ENCODE data around the gene AMPD3.

AMPD3 gene

DNA sequence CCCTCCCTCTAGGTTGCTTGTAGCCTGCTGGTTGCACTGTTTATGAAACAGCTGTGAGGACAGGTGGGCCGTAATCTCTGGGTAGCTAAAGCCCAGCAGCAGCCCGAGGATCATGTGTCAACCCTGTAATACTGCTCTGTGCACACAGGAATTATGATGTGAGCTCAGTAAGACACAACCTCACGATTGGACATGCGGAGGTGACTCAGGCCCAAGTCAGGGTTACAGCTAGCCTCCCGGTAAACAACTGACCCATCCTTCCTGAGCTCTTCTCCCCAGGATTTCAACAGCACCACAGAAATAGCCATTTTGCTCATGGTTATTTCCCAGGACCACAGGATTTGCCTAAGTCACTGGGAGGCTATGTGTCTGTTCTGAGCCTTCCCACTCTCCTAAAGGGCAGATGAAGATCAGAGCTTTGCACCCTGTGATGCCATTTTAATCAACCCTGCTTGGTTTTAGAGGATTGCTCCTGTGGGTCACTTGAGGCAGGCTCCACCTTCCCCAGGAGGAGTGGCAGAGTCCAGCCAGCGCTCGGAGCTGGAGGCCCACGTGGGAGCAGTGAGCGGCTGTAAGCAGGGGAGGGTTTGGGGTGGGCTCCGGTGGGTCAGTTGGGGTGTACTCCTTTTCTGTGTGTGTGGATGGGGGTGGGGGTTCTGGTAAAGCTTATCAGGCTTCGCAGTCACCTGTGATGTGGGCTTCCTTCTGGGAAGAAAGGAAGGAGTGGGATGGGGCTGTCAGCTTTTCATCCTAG, at the start of gene AMPD3:
TSS of gene AMPD3 (plus strand) at position 387 of the 754 bp plus-strand sequence. CDS start 6,256 bp downstream, outside the sequence.
- Histone ChIP-seq H3K9me3 (ENCODE audit: low read length) (peaks cover 12% of the 10 kb centered on the region), H3K27me3 (ENCODE audit: insufficient read depth, low read length) (peaks cover 44% of the 10 kb centered on the region), H3K36me3 (ENCODE audit: insufficient read depth, low read length) (no peaks in the 10 kb centered on the region), H2AFZ (ENCODE audit: low read depth, low read length) (no peak within 1 kb of the TSS), H3K4me3 (ENCODE audit: low read length) (peak within 1 kb of the TSS; percentile 25), H3K4me1 (ENCODE audit: insufficient read depth, low read length) (peaks cover 16% of the 10 kb centered on the region)

- Histone ChIP-seq H3K9me3 (ENCODE audit: low read length) (no peaks in the 10 kb centered on the region), H3K27me3 (ENCODE audit: insufficient read depth, low read length) (no peaks in the 10 kb centered on the region), H3K36me3 (ENCODE audit: insufficient read depth, low read length) (no peaks in the 10 kb centered on the region), H3K4me3 (ENCODE audit: low read length) (no peak overlapping the region), H3K4me1 (ENCODE audit: insufficient read depth, low read length) (no peaks in the 10 kb centered on the region), H2AFZ (ENCODE audit: low read depth, low read length) (no peak overlapping the region)
Observed at GRCh38 chr11:10405865-10406592, 49.0 kb upstream of the AMPD3 start.

- Histone ChIP-seq H3K4me1 (ENCODE audit: insufficient read depth, low read length) (no peaks in the 10 kb centered on the region), H3K9me3 (ENCODE audit: low read length) (no peaks in the 10 kb centered on the region), H3K4me3 (ENCODE audit: low read length) (no peak overlapping the region), H3K36me3 (ENCODE audit: insufficient read depth, low read length) (no peaks in the 10 kb centered on the region), H2AFZ (ENCODE audit: low read depth, low read length) (no peak overlapping the region), H3K27me3 (ENCODE audit: insufficient read depth, low read length) (no peaks in the 10 kb centered on the region)
Observed at GRCh38 chr11:10407055-10407454, 48.0 kb upstream of the AMPD3 start.

DNA sequence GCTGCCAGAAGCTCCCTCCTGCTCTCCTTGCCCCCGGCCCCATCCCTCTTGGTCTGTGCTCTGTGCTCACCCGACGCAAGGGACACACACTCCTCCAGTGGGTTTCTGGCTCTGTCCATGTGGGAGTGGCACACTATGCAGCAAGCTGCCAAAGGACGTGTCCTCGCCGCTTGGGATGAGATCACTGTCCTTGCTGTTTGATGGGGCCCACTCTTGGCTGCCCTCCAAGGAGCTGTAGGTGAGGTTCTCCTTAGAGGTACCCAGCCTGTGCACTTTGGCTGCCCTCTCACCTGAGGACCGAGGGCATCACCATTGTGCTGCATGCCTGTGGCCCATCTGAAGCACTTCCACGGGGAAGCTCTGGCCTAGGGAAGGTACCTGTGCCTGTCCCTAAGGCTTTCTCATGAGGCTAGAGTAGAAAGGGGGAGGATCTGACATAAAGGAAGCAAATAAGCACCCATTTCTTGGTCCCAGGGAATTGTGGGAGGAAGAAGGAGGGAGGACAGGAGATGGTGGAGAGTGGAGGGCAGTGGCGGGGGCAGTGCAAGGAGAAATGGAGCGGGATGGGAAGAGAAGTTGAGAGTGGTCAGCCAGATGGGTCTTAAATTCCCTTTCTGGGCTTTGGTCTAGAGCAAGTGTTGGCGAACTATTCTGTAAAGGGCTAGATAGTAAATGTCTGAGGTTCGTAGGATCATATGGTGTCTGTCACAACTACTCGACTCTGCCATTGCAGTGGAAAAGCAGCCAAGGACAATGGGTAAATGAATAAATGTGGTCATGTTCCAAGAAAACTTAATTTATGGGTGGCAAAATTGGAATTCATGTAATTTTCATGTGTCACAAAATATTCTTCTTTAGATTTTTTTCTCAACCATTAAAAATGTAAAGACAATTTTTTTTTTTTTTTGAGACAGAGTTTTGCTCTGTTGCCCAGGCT, 47.0 kb upstream of the AMPD3 start:
- Histone ChIP-seq H2AFZ (ENCODE audit: low read depth, low read length) (no peak overlapping the region), H3K4me1 (ENCODE audit: insufficient read depth, low read length) (no peaks in the 10 kb centered on the region), H3K27me3 (ENCODE audit: insufficient read depth, low read length) (no peaks in the 10 kb centered on the region), H3K9me3 (ENCODE audit: low read length) (no peaks in the 10 kb centered on the region), H3K36me3 (ENCODE audit: insufficient read depth, low read length) (no peaks in the 10 kb centered on the region), H3K4me3 (ENCODE audit: low read length) (no peak overlapping the region)

- H3K36me3 ChIP-seq (ENCODE audit: insufficient read depth, low read length): no peaks in the 10 kb centered on the region
- no peaks in the 10 kb centered on the region for H3K4me1 ChIP-seq (ENCODE audit: insufficient read depth, low read length)
- no peaks in the 10 kb centered on the region for H3K9me3 ChIP-seq (ENCODE audit: low read length)
- H2AFZ ChIP-seq (ENCODE audit: low read depth, low read length): no peak overlapping the region
- H3K4me3 ChIP-seq (ENCODE audit: low read length): no peak overlapping the region
- H3K27me3 ChIP-seq (ENCODE audit: insufficient read depth, low read length): no peaks in the 10 kb centered on the region
Observed at GRCh38 chr11:10409207-10409661, 45.8 kb upstream of the AMPD3 start.

DNA sequence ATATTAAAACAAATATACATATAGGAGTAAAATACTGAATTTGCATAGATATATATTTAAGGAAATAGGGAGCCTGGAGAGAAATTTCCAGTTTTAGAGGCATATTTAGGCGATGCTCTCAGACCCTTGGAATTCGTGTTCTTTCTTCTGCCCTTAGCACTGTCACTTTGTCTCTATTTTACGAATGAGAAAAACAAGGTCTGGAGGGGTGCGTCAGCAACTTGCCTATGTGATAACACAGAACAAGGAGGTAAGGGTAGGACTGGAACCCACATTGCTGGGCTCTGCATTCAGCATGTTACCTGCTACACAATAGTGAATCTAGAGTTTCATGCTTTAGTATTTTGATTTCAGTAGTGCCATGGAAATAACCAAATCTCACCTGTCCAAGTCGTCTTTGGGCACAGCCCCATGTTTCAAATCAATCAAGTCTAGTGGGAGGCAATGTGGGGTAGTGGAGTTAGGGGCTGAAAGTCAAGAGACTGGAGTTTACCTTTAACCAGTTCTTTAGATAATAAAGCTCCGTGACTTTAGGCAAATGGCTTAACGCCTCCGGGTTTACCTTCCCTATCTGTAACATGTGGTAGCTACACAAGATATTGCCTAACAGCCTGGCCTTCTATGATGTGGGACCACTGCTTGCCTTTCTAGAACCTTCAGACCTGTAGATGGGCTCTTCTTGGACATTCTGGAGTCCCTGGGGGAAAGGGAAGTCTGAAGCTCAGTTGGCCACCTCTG, 44.8 kb upstream of the AMPD3 start:
- Histone ChIP-seq H3K4me1 (ENCODE audit: insufficient read depth, low read length) (no peaks in the 10 kb centered on the region), H3K4me3 (ENCODE audit: low read length) (no peak overlapping the region), H3K9me3 (ENCODE audit: low read length) (no peaks in the 10 kb centered on the region), H3K36me3 (ENCODE audit: insufficient read depth, low read length) (no peaks in the 10 kb centered on the region), H2AFZ (ENCODE audit: low read depth, low read length) (no peak overlapping the region), H3K27me3 (ENCODE audit: insufficient read depth, low read length) (no peaks in the 10 kb centered on the region)

DNA sequence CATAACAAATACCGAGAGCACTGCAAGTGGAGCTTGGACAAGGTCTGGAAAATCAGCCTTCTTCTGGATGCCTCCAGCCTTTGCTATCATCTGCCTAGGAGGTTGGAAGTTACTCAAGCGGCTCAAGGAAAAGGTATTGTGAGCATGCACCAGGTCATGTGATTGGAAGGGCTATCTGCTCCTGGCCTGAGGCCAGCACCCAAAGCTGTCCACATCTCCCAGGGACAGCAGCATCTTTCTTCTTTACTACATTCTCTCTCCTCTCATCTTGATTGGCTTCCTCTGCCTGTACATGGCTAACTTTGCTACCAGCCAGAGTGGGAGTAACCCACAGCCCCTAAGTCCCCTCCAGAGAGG, 44.2 kb upstream of the AMPD3 start:
- Histone ChIP-seq H3K9me3 (ENCODE audit: low read length) (no peaks in the 10 kb centered on the region), H3K4me3 (ENCODE audit: low read length) (no peak overlapping the region), H3K36me3 (ENCODE audit: insufficient read depth, low read length) (no peaks in the 10 kb centered on the region), H3K4me1 (ENCODE audit: insufficient read depth, low read length) (no peaks in the 10 kb centered on the region), H2AFZ (ENCODE audit: low read depth, low read length) (no peak overlapping the region), H3K27me3 (ENCODE audit: insufficient read depth, low read length) (no peaks in the 10 kb centered on the region)

DNA sequence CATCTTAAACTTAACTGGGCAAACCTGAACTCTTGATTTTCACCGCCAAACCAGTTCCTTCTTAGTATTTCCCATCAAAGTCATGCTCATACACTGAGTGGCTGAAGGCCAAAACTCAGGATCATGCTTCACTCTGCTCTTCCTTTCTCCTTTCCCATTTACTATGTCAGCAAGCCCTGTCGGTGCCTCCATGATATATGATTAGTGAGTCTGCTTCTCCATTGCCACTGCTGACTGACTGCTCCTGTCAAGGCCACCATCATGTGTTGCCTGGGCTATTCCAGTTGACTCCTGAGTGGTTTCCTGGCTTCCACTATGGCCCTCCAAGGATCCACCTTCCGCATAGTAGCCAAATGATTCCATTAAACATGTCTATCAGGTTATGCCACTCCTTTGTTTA, 42.8 kb upstream of the AMPD3 start:
- Histone ChIP-seq H3K4me1 (ENCODE audit: insufficient read depth, low read length) (no peaks in the 10 kb centered on the region), H3K9me3 (ENCODE audit: low read length) (no peaks in the 10 kb centered on the region), H3K4me3 (ENCODE audit: low read length) (no peak overlapping the region), H3K36me3 (ENCODE audit: insufficient read depth, low read length) (no peaks in the 10 kb centered on the region), H3K27me3 (ENCODE audit: insufficient read depth, low read length) (no peaks in the 10 kb centered on the region), H2AFZ (ENCODE audit: low read depth, low read length) (no peak overlapping the region)

DNA sequence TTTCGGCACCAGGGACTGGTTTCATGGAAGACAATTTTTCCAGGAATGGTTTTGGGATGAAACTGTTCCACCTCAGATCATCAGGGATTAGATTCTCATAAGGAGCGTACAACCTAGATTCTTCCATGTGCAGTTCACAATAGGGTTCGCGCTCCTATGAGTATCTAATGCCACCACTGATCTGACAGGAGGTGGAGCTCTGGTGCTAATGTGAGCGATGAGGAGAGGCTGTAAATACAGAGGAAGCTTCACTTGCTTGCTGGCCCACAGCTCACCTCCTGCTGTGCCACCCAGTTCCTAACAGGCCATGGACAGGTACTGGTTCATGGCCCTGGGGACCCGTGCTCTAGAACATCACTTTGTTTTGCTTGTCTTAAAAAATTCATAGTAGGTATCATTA, 41.8 kb upstream of the AMPD3 start:
- Histone ChIP-seq H2AFZ (ENCODE audit: low read depth, low read length) (no peak overlapping the region), H3K4me3 (ENCODE audit: low read length) (no peak overlapping the region), H3K9me3 (ENCODE audit: low read length) (no peaks in the 10 kb centered on the region), H3K4me1 (ENCODE audit: insufficient read depth, low read length) (no peaks in the 10 kb centered on the region), H3K36me3 (ENCODE audit: insufficient read depth, low read length) (no peaks in the 10 kb centered on the region), H3K27me3 (ENCODE audit: insufficient read depth, low read length) (no peaks in the 10 kb centered on the region)

- Histone ChIP-seq H3K4me1 (ENCODE audit: insufficient read depth, low read length) (no peaks in the 10 kb centered on the region), H2AFZ (ENCODE audit: low read depth, low read length) (no peak overlapping the region), H3K9me3 (ENCODE audit: low read length) (no peaks in the 10 kb centered on the region), H3K4me3 (ENCODE audit: low read length) (no peak overlapping the region), H3K36me3 (ENCODE audit: insufficient read depth, low read length) (no peaks in the 10 kb centered on the region), H3K27me3 (ENCODE audit: insufficient read depth, low read length) (no peaks in the 10 kb centered on the region)
Observed at GRCh38 chr11:10414181-10414580, 40.9 kb upstream of the AMPD3 start.

GRCh38 chr11:10414659-10415058, 40.4 kb upstream of the AMPD3 start:
- Histone ChIP-seq H3K4me3 (ENCODE audit: low read length) (no peak overlapping the region), H2AFZ (ENCODE audit: low read depth, low read length) (no peak overlapping the region), H3K36me3 (ENCODE audit: insufficient read depth, low read length) (no peaks in the 10 kb centered on the region)

DNA sequence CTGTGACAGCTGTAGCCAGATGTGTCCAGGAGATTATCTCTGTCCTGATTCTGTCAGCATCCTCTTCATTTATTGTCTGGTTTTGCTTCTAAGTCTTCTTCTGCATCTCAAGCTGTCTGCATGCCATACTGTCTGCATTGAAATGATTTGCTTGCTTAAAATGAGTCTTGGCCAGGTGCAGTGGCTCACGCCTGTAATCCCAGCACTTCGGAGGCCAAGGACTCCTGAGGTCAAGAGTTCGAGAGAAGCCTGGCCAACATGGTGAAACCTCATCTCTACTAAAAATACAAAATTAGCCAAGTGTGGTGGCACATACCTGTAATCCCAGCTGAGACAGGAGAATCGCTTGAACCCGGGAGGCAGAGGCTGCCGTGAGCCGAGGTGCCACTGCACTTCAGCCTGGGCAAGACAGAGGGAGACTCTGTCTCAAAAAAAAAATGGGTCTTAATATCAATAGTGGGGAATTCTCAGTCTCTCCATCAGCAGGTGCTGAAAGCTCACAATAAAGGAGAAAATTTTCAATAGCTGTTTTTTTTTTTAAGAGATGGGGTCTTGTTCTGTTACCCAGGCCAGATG, 39.2 kb upstream of the AMPD3 start:
- Histone ChIP-seq H3K27me3 (ENCODE audit: insufficient read depth, low read length) (no peaks in the 10 kb centered on the region), H3K4me3 (ENCODE audit: low read length) (no peak overlapping the region), H3K9me3 (ENCODE audit: low read length) (no peaks in the 10 kb centered on the region), H2AFZ (ENCODE audit: low read depth, low read length) (no peak overlapping the region), H3K36me3 (ENCODE audit: insufficient read depth, low read length) (no peaks in the 10 kb centered on the region), H3K4me1 (ENCODE audit: insufficient read depth, low read length) (no peaks in the 10 kb centered on the region)

More at GRCh38 chr11:10414659-10415058, 40.4 kb upstream of the AMPD3 start:
- H3K4me1 ChIP-seq (ENCODE audit: insufficient read depth, low read length): no peaks in the 10 kb centered on the region
- H3K9me3 ChIP-seq (ENCODE audit: low read length): no peaks in the 10 kb centered on the region
- no peaks in the 10 kb centered on the region for H3K27me3 ChIP-seq (ENCODE audit: insufficient read depth, low read length)

Measured in neuron (in vitro differentiated cells).